EL (cell line): ENCODE data around the gene DFFB.
A peak's percentile ranks its signal among the peaks of the same experiment; 100 is the strongest.

Source experiments
- DNase-seq: peaks from one replicate; pipeline ENCODE4 v3.0.0-alpha.2; 2016

Gene DFFB

DNA sequence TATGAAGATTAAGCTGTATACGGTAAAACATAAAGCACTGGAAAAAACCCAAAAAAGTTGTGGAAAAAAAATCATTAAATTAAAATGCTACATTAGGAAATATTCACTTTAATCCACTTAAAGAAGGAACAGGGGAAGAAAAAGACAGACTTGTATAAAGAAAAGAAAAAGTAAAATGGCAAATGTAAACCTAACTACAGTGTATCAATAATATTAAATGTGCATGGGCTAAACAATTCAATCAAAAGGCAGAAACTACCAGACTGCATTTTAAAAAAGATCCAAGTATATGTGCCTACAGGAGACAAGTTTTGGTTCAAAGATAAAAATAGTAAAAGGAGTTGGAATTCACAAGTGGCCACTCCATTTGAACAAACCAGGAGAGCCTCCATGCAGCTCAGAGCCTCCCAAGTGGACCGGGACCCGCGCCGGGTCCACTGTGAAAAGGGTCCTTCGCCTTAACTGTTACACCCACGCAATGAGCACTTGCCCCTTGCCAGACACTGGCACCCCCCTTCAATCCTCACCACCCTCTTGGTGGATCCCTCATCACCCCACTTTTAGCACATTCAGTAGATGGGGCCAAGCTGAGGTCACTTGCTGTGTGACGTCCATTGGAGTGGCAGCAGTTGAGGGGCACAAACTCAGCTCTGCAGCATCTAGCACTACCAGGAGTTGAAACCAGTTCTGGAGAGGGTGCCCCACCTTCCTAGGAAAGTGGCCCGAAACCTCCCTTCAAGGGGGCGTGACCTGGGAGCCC lies 41.9 kb downstream of the DFFB start:
- DNase-seq, result peak; percentile 28

DNA sequence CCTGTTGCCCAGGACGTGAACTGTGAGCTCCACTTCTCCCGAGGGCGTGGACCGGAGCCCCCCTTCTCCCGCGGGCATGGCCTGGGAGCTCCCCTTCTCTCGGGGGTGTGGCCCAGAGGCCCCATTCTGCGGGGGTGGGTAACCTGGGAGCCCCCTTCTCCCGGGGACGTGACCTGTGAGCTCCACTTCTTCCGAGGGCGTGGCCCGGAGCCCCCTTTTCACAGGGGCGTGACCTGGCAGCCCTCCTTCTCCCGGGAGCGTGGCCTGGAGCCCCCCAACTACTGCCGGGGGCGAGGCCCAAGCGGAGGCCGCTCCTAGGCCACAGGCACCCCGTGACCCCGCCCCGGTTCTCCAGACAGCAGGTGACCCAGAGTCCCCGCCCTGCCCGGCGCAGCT lies 42.5 kb downstream of the DFFB start:
- DNase-seq, result no peak

DNA sequence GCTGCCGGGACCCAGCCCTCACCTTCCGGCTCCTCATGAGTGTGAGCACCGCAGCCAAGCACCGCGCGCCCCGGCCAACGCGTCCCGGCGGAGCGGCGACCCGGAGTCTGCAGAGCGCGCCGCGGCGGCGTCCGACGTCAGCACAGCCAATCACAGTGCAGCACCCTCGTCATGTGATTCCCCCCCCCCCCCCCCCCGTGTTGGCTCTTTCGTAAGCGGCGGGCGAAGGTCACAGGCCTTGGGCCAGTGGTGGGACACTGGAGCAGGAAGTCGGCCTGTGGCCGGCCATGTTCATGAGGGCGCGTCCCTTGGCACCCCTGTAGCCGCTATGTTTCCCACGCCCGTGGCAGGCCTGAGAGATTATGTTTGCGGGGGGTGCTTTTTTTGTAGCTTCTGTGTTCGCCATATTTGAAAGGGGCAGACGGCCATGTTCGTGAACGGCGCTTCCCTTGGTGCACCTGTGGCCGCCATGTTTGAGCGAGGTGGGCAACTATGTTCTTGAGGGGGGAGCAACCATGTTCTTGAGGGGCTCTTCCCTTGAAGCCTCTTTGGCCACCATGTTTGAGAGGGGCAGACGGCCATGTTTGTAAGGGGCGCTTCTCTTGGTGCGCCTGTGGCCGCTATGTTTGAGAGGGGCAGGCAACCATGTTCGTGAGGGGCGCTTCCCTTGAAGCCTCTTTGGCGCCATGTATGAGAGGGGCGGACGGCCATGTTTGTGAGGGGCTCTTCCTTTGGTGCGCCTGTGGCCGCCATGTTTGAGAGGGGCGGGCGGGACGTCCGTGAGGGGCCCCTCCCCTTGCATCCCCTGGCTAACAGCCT lies 43.1 kb downstream of the DFFB start, which contains the start of gene C1orf174:
Gene C1orf174 (minus strand): TSS at position 123 of the 819 bp plus-strand sequence. CDS start 86 bp downstream, at position 37.
- peak; percentile 98 for DNase-seq

DNA sequence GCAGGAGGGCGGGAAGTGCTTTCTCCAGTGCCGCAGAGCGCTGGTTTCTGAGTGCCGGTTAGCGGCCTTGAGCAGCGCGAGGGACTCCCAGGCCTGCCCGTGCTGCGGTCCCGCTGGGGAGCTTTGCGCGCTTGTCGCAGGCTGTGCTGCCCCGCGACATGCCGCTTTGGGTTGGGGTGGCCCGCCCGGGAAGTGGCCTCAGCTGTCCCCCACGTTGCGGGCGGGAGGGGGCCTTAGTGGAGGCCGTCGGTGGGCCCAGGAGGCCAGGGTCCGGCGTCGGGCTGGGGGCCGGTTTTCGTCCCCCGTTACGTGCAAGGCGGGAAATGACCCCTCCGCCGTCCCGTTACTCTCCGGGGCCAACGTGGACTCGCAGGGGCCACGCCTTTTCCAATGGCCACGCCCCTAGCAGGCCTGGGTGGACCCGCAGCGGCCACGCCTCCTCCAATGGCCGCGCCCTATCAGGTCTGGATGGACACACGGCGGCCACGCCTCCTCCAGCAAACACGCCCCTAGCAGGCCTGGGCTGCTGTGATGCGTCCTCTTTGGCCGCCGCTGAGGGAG lies 43.8 kb downstream of the DFFB start:
- DNase-seq, result peak; percentile 96

DNA sequence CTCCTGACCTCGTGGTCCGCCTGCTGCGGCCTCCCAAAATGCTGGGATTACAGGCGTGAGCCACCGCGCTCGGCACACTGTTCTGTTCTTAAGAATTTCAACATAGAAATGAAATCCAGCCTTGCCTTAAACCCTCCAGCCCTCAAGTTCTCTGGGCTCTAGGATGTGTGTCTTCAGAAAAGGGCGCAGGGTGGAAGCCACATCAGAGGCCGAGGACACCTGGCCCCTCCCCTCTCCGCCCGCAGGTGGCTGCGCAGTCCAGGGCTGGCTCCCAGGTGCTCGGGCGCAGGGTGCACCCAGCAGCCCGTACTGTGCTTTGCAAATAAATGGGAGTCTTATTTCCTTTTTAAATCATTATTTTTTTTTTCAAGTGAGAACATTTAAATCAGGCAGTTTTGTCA lies 44.8 kb downstream of the DFFB start:
- no peak for DNase-seq

DNA sequence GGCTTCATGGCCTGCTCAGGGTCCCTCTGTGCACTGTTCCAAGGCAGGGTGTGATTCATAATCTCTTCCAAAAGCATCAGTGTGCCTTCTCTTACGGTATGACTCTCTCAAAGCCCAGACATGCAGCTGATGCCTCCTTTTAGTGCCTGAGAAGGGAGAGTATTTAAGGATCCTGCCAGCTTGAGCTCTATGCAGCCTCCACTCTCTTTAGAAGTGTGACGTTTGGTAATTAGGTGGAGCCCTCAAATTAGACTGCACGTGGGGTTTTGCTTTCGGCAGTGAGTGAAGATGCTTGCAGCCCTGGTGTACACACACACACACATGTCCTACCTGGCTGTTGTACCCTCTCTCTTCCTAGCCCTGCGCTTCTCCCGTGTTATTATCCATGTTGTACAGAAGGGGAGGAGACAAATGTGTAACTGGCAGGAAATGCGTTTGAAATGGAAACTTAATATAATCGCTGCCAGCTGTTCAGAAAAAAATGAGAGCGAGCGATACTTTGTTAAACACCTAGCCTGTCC lies 45.4 kb downstream of the DFFB start:
- no peak for DNase-seq

DNA sequence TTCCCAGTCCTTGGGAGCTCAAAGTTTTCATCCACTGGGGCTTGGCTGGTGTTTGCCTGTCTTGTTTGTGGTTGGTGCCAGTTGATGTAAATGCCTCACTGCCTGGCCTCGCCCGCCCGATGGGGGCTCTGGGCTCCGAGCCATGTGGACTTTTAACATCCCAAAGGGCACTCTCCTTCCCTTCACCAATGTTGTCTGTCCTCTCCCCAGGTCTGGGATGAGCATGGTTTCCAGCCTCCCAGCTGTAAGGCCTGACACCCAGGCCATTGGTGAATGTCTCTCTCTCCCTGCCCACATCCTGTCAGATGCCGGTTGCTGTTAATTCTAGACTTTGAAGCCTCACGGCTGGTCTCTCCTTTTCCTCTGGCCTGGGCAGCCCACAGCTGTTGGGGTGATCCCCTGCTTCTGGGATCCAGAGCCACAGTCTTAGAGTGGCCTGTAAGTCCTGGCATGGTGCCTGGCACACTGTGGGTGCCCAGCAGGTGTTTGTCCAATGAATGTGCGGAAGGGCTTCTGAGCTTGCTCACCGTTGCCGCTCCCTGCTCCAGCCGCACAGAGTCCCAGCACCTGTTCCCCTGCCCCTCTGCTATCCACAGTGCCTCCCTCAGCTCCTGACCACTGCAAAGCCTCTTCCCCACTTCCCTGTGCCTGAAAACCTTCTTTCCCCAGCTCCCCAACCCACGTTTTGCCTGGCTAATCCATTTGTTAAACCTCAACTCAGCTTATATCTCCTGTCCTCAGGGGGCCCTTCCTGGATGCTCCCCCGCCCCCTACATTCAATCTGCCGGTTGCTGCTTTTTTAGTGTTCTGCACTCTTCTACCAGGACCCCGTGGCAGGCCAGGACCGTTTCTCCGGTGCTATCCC lies 46.1 kb downstream of the DFFB start:
- DNase-seq, result no peak

DNA sequence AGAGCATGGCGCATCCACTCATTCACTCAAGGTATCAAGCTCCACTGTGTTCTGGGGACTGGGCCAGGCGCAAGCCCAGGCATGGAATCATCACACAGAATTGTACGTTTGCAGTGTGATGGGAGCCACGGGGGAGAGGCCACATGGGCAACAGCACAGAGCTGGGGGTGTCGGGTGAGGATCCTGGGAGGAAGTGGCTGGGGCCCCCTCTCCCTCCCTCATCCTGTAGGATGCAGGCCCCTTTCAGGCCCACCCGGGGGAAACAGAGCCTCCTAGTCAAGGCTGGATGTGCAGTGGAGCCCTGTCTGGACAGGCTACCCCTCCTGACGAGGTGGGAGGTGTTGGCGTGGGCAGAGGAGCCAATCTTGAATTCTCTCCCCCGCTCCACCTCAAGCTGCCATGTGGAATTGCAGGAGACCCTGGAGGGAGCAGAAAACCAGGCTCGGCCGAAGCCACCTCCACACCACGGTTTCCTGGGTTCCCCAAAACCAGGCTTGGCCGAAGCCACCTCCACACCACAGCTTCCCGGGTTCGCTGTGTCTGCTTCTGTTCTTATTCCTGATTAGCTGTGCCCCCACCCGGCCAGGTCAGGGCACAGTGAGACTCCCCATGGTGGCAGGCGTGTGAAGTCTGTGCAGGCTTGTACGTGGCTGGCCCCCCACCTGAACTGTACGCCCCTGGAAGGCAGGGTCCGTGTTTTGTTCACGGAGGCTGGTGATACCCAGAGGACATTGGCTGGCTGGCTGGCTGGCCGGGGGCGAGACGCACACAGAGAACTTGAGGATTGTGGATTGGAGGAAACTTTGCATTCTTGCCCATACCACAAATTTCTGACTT lies 46.9 kb downstream of the DFFB start:
- no peak for DNase-seq

DNA sequence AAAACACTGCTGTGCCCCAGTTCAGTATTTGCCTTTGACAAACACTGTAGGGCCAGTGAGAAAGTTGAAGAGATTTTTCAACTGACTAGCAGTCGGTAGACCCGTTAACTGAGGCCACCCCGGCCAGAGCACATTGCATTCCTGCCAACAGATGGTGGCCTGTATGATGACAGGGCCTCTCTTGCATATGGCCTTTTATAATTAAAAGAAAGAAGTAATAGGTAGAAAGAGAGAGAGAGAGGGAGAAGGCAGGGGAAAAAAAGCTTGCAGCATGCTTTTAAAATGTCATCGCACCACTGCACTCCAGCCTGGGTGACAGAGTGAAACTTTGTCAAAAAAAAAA lies 47.5 kb downstream of the DFFB start:
- no peak for DNase-seq

DNA sequence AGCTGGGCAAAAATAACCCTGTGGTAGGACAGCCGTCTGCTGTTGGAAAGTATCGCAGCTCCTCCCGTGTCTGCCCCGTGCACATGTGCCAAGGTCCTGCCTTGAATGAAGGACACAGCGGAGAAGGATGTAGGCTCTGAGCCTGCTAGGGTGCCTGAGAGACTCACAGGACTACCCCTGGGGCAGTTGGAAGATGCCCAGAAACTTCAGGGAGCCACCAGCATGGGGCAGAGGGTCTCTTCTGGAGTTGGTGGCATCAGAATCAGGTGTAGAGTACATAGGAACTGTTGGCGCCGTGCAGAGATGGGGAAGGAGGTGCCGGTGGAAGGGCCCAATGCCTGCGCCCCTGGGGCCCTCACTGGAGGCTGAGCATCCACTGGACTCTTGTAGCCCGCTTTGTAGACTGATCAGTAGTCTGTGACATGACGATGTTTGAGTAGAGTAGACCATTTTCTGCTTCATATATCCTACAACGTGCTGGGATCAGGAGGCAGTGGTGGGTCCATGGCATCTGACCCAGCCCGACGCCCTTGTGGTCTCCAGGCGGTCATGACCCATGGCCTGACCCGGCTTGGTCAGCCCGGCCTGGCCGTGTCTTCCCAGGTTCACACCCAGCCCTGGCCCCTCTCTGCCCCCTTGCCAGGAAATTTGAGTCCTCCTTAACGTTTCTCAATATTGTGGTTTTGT lies 48.1 kb downstream of the DFFB start:
- DNase-seq, result no peak

DNA sequence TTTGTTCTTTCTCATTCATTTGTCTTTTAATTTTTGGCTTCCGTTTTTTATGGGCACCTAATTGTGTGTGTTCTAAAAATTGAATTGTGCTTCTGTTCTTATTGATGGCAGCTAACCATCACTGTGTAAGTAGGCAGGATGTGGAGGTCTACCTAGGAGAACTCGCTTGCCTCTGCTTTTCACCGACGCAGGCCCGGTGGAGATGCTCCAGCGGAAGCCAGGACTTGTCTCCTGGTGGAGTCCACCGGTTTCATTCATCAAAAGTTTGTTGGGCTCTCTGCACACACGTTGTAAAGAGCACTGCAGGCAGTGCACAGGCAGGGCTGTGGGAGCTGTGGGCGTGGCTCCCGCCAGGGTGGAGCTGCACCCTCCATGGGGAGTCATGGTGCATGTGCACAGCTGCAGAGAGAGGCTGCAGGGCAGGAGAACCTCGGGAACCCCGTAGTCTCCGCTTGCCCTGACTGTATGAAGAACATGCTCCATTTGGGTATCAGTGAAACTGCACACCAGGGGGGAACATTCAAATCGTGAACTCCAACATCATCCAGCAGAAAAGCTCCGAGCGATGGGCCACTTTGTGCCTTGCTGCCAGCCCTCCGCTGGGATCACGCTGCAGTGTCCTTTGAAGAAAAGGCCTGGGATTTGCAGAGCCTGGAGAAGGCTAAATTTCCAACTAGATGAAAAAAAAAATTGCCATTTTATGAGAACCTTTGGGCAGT lies 48.8 kb downstream of the DFFB start:
- no peak for DNase-seq

DNA sequence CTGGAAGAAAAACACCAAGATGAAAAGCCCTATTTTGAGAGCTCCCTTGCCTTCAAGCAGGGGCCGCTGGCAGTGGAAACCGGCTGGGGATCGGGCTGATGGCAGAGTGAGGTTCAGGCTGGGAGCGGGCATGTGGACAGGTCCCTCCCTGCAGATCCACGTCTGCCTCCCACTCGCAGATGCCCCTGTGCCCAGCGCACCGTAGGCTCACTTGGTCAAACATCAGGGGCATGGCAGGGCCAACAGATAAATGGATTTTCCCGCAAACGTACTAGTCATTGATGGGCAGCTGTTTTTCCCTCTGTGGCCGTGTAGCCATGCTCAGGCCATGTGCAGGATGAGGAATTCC lies 49.4 kb downstream of the DFFB start:
- no peak for DNase-seq

DNA sequence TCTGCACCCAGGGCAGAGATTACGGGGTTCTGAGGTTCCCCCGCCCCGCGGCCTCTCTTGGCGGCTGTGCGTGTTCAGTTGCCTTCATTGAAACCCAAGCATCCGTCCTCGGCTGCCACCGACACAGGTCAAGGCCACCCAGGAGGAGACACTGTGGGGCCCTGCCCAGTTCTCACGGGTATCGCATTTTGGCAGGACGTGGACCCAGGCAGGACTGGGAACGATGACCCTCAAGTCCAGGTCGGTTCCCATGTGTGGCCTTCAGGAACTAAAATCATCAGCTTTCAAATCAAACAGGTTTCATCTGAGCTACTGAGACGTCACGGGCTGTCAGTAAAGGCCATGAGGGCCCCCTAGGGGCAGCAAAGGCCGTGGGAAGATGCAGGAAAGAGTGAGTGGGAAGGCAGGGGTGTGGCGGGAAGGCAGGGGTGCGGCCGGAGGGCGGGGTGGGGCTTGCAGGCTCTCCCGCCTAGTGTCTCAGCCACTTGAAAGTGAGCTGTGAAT lies 49.8 kb downstream of the DFFB start:
- DNase-seq, result no peak

DNA sequence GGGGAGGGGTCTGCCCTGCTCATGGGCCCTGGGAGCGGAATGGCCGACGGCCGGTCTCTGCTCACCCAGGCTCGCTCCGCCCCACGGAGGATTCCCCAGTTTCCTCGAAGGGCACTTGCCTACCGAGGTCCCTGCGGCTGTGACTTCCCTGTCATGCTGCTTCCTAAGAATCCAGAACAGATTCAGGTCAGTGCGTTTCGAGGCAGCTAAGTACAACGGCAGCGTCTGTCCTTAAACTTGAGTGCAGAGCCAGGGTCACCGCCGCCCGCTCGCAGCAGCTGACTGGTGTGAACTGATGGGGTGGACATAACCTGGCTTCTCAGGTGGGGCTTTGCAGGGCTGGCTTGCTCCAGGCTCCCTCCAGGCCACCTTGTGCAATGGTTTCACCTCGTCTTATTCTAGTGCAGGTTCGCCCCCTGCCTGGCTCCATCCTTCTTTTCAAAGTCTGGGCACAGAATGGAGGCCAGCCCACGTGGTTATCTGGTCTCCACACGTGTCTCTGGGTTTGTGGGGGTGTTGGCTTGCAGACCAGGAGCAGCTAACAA lies 50.4 kb downstream of the DFFB start:
- no peak for DNase-seq

DNA sequence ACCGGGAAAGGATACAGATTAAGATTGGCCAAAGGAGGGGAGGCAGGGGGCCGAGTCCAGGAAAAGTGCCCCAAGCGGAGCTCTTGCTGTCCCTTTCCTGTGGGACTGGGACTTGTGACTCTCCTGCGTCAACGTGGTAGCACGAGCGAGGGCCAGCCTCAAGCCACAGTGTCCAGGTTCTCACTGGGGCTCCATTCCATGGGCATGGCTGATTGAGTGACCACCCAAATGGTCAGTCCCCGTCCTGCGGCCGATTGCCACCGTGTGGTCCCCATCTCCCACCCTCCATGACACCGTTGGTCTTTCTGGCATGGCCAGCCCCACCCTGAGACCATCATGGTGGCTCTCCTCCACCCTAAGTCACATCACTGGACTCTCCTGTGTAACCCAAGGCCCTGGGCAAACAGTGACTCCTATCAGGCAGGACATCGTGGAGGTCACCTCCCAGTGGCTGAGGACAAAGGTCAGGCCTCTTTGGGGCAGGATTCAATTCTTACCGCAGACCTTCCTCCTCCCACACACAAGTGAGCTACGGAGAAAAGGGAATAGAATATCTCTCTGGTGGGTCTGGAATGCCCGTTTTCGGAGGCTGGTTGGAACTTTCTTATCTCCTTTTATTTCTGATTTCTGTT lies 51.7 kb downstream of the DFFB start:
- DNase-seq, result no peak

DNA sequence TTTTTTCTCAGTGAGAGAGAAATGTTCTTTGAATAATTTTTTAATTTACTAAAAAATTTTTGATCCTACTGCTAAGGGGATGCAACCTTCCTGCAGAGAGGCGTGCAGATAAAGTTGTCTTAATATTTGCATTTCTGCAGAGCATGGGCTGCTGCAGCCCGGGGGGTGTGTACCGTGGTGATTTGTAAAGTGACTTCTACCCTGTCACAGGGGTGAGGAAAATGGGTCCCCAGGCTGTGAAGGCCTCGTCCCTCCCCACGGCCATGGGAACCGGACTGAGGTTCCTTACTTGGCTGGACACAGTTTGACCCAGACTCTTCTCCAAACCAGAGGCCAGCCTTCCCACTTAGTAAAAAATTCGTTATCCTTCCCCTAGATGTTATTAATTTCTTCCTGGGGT lies 52.3 kb downstream of the DFFB start:
- no peak for DNase-seq

DNA sequence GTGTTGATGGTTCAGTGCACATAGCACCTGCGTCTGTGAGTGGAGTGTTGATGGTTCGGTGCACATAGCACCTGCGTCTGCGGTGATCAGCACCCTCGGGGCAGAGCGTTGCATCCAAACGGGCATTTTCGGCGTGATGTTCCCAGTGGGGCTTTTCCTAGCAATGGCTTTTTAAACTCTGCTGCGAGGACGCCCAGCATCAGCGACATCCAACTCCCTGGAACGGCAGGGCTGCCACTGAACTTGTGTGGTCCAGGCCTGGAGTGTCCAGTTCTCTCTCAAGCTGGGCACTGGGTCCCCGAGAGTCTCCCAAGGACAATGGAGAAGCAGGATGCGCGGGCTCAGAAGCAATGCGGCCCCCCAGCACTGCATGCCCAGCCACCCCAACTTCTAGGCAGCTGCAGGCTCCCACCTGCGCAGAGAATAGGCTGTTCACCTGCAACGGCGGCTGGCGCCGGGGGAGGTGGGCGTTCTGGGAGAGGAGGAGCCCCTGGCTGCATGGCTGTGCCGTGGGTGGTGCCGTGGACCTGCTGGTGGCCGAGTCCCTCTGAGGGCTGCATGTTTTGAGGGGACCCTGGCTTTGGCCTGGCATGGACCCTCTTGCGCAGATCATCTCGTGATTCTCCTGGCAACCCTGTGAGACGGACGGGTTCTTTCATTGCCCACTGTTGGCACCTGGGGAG lies 52.9 kb downstream of the DFFB start:
- DNase-seq, result no peak

DNA sequence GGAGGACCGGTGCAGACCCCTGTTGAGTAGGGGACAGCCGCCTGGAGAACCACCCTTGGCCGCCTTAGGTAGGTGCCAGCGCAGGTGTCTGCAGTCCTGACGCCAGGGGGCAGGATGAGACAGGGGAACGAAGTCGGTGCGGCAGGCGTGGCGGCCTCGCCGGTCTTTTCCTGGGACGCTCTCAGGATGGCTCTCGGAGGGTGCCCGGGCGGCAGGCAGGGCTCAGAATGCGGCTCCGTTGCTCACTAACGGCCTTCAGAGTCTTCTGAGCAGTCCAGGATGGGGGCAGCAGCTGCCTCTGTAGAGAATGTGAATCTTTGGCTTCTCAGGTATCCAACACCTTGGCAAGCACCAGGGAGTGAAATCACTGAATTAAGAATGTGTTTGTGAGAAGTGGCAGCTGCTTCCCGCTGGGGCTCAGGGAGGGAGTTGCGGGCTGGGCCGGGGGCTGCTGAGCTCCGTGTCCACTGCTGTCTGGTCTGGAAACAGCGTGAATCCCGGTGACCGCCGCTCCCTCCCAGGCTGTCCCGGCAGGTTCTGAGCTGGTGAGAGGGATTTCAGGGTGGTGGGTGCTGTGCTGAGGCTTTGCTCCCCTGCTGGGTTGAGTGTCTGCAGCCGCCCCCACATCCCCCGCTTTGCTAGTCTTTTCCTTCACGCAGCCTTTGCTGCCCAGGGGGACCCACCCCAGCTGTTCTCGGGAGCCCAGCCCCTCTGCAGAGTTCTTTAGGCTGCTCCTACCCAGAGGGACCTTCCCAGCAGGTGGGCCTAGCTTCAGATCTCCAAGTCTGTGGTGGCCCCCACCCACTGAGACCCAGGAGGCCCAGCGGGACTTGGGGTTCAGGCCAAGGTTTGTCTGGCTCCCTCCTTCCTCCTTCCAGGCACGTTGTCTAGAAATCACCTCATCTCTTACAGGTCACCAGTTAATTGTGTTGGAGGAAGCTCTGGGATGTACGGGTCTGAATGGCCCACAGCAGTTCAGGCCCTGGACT lies 53.9 kb downstream of the DFFB start:
- DNase-seq, result peak; percentile 45
